ENCODE data around the gene DNM1. TPM values are rescaled to one million over a fixed set of nuclear protein-coding genes. Genes with fewer than 3 reads are reported as not detected.

Gene DNM1
- total RNA-seq, 4 donors from 2014 or later: 8.6 to 22.3 (median 14.4) TPM

DNA sequence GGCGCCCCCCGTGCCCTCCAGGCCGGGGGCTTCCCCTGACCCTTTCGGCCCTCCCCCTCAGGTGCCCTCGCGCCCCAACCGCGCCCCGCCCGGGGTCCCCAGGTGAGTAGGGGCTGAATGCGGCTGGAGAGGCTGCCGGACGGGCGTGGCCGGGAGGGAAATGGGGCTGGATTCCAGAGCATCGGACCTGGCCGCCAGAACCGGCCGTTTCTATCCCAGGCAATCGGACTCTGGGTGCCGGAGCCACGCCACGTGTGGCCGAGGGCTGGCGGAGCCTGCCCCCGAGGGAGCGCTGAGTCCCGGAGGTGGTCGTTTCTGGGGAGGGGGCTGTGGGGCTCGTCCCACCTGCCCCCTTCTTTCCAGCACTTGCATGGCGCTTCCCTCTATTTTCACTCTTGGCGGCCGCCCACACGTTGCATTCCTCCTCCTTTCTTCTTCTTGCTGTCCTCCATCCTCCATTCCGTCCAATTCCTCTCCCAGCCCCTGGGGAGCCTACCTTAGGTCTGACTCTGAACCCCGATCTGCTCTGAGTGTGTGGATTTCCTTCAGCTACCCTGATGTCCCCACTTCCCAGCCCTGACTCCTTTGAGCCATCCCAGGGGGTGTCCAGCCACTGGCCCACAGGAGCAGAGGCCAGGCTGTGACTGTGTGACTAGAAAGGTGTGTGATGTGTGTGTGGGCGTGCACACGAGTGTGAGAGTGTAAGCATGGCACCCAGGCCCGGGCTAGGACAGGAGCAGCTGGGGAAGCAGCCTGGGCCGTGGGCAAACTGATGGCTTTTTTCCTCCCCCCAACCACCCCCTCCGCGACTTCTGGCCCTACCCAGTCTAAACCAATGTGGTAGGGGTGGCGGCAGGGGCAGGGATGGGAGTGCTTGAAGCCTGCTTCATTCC is 47.9 kb downstream of the DNM1 start:
- H3K4me1 ChIP-seq: peaks cover 0 to 24% (median 5%) of the 10 kb centered on the region in 3 donors
- peaks cover 0 to 7% of the 10 kb centered on the region in 2 donors for H3K36me3 ChIP-seq
- H3K9me3 ChIP-seq: no peaks in the 10 kb centered on the region
- WGBS, 2 donors (ENCODE audit: low coverage in 1 of 2): 14 to 100% methylated on average over 1 to 8 of the region's 43 CpGs
- H3K27me3 ChIP-seq: peaks cover 40% of the 10 kb centered on the region
- no peak for ATAC-seq
- TF ChIP-seq POLR2A (IDR thresholded peaks at IDR 0.05) (no peak), POLR2AphosphoS5 (IDR thresholded peaks at IDR 0.05) (no peak), EP300 (IDR thresholded peaks at IDR 0.05) (no peak)
- TF ChIP-seq, protein P1, sequence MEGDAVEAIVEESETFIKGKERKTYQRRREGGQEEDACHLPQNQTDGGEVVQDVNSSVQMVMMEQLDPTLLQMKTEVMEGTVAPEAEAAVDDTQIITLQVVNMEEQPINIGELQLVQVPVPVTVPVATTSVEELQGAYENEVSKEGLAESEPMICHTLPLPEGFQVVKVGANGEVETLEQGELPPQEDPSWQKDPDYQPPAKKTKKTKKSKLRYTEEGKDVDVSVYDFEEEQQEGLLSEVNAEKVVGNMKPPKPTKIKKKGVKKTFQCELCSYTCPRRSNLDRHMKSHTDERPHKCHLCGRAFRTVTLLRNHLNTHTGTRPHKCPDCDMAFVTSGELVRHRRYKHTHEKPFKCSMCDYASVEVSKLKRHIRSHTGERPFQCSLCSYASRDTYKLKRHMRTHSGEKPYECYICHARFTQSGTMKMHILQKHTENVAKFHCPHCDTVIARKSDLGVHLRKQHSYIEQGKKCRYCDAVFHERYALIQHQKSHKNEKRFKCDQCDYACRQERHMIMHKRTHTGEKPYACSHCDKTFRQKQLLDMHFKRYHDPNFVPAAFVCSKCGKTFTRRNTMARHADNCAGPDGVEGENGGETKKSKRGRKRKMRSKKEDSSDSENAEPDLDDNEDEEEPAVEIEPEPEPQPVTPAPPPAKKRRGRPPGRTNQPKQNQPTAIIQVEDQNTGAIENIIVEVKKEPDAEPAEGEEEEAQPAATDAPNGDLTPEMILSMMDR (IDR thresholded peaks at IDR 0.05): no peak
- peak overlapping the region in 1 of 2 donors; percentile 43 for H3K4me3 ChIP-seq
- peak overlapping the region in 2 of 4 donors; percentile 2 to 60 for H3K27ac ChIP-seq

GRCh38 chr9:128251732-128252100 is 48.5 kb downstream of the DNM1 start:
- peaks cover 0 to 21% (median 5%) of the 10 kb centered on the region in 3 donors for H3K4me1 ChIP-seq
- TF ChIP-seq, protein P1 (IDR thresholded peaks at IDR 0.05): no peak
- no peak for TF ChIP-seq EP300 (IDR thresholded peaks at IDR 0.05)
- TF ChIP-seq POLR2AphosphoS5 (IDR thresholded peaks at IDR 0.05): no peak
- TF ChIP-seq POLR2A (IDR thresholded peaks at IDR 0.05): no peak
- no peak overlapping the region for H3K27ac ChIP-seq
- no peak for ATAC-seq
- H3K9me3 ChIP-seq: no peaks in the 10 kb centered on the region
- WGBS, 2 donors (ENCODE audit: low coverage in 1 of 2): no CpG with 5 or more reads among the region's 3 CpGs
- H3K36me3 ChIP-seq: peaks cover 0 to 14% of the 10 kb centered on the region in 2 donors
- H3K27me3 ChIP-seq: peaks cover 40% of the 10 kb centered on the region
- no peak overlapping the region for H3K4me3 ChIP-seq

GRCh38 chr9:128252317-128253139 is 49.3 kb downstream of the DNM1 start:
- no peak for ATAC-seq
- Histone ChIP-seq H3K4me3 (no peak overlapping the region), H3K36me3 (peaks cover 0 to 22% of the 10 kb centered on the region in 2 donors), H3K9me3 (no peaks in the 10 kb centered on the region), H3K27me3 (peaks cover 40% of the 10 kb centered on the region), H3K27ac (no peak overlapping the region), H3K4me1 (peaks cover 0 to 21% (median 5%) of the 10 kb centered on the region in 3 donors)
- TF ChIP-seq EP300 (IDR thresholded peaks at IDR 0.05): no peak
- TF ChIP-seq POLR2A (IDR thresholded peaks at IDR 0.05): no peak
- TF ChIP-seq, protein P1 (IDR thresholded peaks at IDR 0.05): no peak
- no peak for TF ChIP-seq POLR2AphosphoS5 (IDR thresholded peaks at IDR 0.05)
- 71 to 90% methylated on average over 2 to 7 of the region's 25 CpGs for WGBS, 2 donors (ENCODE audit: low coverage in 1 of 2)

DNA sequence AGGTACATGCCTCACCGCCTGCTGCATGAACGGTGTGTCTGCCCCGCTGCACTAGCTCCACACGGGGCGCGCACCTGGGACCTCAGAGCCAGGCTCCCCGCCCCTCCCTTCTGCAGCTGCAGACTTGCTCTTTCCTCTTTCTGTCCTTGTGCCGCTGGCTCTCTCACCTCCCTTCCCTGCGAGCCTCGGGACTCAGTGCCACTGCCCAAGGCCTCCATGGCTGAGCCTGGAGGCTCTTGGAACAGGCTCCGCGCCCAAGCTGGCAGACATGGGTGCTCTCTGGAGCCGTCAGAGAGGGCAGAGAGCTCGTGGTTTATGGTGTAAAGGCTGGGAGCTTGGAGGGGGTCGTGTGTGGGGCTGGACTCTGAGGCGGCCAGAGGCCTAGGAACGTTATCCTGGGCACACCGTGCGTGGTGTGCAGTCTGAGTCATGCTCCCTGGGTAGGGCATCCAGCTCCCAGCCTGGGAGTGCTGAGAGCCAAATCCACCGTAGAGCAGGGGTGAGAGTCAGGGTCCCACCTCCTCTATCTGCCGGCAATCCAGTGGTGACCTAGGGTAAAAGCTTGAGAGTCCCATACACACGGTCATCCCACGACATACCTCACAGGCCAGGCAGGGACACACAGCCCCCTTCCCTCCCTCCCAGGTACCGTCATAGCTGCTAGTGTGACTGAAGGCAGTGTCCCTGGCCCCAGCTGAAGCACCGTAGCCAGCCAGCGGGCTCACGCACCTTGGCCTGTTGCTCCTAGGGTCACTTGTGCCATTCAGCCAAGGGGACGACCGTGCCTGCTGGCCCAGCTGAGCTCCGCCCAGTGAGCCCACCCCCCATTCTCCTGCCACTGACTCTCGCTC is 50.2 kb downstream of the DNM1 start:
- no peak overlapping the region for H3K4me3 ChIP-seq
- no peak for ATAC-seq
- H3K9me3 ChIP-seq: no peaks in the 10 kb centered on the region
- H3K36me3 ChIP-seq: peaks cover 0 to 30% of the 10 kb centered on the region in 2 donors
- H3K27me3 ChIP-seq: peaks cover 40% of the 10 kb centered on the region
- 62% methylated on average over 3 of the region's 31 CpGs; no CpG with 5 or more reads in 1 of the 2 donors for whole genome bisulfite sequencing, 2 donors (ENCODE audit: low coverage in 1 of 2)
- no peak overlapping the region for H3K27ac ChIP-seq
- H3K4me1 ChIP-seq: peaks cover 0 to 21% (median 5%) of the 10 kb centered on the region in 3 donors
- TF ChIP-seq POLR2AphosphoS5 (IDR thresholded peaks at IDR 0.05) (no peak), POLR2A (IDR thresholded peaks at IDR 0.05) (no peak), EP300 (IDR thresholded peaks at IDR 0.05) (no peak)
- TF ChIP-seq, protein P1 (IDR thresholded peaks at IDR 0.05): no peak
